Measurements from ENCODE around the gene ACOT7. TPM values are rescaled to one million over a fixed set of nuclear protein-coding genes. Genes with fewer than 3 reads are reported as not detected.
A peak's percentile ranks its signal among the peaks of the same experiment; 100 is the strongest.

ACOT7 gene
- total RNA-seq, 4 donors from 2014 or later: 18.6 to 29.4 (median 23.2) TPM

GRCh38 chr1:6424619-6425593 is 31.3 kb upstream of the ACOT7 start, which contains the start of gene ESPN:
Gene ESPN (plus strand): TSS chr1:6424776. CDS start chr1:6424956, 180 bp downstream.
- H3K9me3 ChIP-seq: no peaks in the 10 kb centered on the region
- no peak for TF ChIP-seq POLR2A (IDR thresholded peaks at IDR 0.05)
- TF ChIP-seq, protein P1, sequence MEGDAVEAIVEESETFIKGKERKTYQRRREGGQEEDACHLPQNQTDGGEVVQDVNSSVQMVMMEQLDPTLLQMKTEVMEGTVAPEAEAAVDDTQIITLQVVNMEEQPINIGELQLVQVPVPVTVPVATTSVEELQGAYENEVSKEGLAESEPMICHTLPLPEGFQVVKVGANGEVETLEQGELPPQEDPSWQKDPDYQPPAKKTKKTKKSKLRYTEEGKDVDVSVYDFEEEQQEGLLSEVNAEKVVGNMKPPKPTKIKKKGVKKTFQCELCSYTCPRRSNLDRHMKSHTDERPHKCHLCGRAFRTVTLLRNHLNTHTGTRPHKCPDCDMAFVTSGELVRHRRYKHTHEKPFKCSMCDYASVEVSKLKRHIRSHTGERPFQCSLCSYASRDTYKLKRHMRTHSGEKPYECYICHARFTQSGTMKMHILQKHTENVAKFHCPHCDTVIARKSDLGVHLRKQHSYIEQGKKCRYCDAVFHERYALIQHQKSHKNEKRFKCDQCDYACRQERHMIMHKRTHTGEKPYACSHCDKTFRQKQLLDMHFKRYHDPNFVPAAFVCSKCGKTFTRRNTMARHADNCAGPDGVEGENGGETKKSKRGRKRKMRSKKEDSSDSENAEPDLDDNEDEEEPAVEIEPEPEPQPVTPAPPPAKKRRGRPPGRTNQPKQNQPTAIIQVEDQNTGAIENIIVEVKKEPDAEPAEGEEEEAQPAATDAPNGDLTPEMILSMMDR (IDR thresholded peaks at IDR 0.05): no peak
- no peak for TF ChIP-seq EP300 (IDR thresholded peaks at IDR 0.05)
- peaks cover 0 to 38% (median 16%) of the 10 kb centered on the region in 4 donors for H3K4me1 ChIP-seq
- peak within 1 kb of the TSS in 1 of 4 donors; percentile 13 for H3K4me3 ChIP-seq
- H3K36me3 ChIP-seq: no peaks in the 10 kb centered on the region
- DNase-seq (ENCODE audit: low spot score in 2 of 2): no peak
- peaks cover 0 to 96% of the 10 kb centered on the region in 2 donors for H3K27me3 ChIP-seq
- H3K27ac ChIP-seq: no peak within 1 kb of the TSS
- WGBS, 2 donors: 29 to 38% methylated on average over 11 of the region's 99 CpGs

GRCh38 chr1:6424000-6424565 is 30.5 kb upstream of the ACOT7 start:
- no peak for DNase-seq (ENCODE audit: low spot score in 2 of 2)
- Histone ChIP-seq H3K27me3 (peaks cover 0 to 96% of the 10 kb centered on the region in 2 donors), H3K9me3 (no peaks in the 10 kb centered on the region), H3K4me3 (no peak overlapping the region), H3K27ac (no peak overlapping the region), H3K4me1 (peaks cover 0 to 46% (median 23%) of the 10 kb centered on the region in 4 donors), H3K36me3 (no peaks in the 10 kb centered on the region)
- TF ChIP-seq POLR2A (IDR thresholded peaks at IDR 0.05) (no peak), EP300 (IDR thresholded peaks at IDR 0.05) (no peak)
- TF ChIP-seq, protein P1 (IDR thresholded peaks at IDR 0.05): no peak
- 5 to 6% methylated on average over 31 to 35 of the region's 35 CpGs for WGBS, 2 donors

DNA sequence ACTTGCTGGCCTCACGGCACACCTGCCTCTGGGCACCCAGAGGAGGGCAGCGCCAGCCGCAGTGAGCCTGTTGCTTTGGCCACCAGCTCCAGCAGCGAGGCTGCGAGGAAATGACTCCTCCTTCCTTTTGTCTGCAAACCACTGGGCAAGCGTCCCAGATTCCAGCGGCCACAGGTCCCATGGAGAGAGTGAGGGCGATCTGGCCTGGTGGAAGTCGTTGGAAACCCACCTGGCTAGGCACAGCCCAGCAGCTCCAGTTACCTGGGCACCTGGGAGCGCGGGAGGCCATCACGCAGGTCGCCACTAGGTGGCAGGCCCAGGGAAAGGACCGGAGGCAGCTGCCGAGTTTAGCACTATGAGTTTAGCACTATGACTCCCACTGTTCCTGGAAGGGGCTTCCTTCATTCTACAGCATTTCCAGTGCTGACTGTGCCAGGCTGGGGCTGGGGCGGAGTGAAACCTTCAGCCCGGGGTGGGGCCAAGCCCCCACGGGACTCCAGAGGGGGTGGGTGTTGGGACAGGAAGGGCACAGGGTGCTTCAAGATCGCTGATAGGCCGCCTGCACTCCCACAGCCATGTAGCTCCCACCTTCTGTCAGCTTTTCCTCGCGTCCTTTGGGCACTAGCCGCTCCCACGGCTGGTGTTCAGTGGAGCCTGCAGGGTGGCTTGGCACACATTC is 29.9 kb upstream of the ACOT7 start:
- Histone ChIP-seq H3K9me3 (no peaks in the 10 kb centered on the region), H3K36me3 (no peaks in the 10 kb centered on the region), H3K27ac (no peak overlapping the region), H3K4me3 (no peak overlapping the region), H3K4me1 (peaks cover 0 to 52% (median 26%) of the 10 kb centered on the region in 4 donors), H3K27me3 (peaks cover 0 to 96% of the 10 kb centered on the region in 2 donors)
- no peak for DNase-seq (ENCODE audit: low spot score in 2 of 2)
- 11 to 16% methylated on average over 14 to 23 of the region's 24 CpGs for WGBS, 2 donors
- TF ChIP-seq, protein P1 (IDR thresholded peaks at IDR 0.05): peak; percentile 33 to 61 (median 46)
- TF ChIP-seq EP300 (IDR thresholded peaks at IDR 0.05): no peak
- no peak for TF ChIP-seq POLR2A (IDR thresholded peaks at IDR 0.05)

GRCh38 chr1:6421266-6421665 is 27.7 kb upstream of the ACOT7 start:
- 54 to 63% methylated on average over 4 of the region's 4 CpGs for WGBS, 2 donors
- Histone ChIP-seq H3K9me3 (no peaks in the 10 kb centered on the region), H3K4me1 (peaks cover 0 to 52% (median 26%) of the 10 kb centered on the region in 4 donors), H3K36me3 (no peaks in the 10 kb centered on the region), H3K4me3 (no peak overlapping the region), H3K27ac (no peak overlapping the region), H3K27me3 (peaks cover 0 to 96% of the 10 kb centered on the region in 2 donors)
- no peak for DNase-seq (ENCODE audit: low spot score in 2 of 2)
- TF ChIP-seq EP300 (IDR thresholded peaks at IDR 0.05) (no peak), POLR2A (IDR thresholded peaks at IDR 0.05) (no peak)
- TF ChIP-seq, protein P1 (IDR thresholded peaks at IDR 0.05): no peak
